ENCODE data around the gene GPX2.

GPX2 gene

DNA sequence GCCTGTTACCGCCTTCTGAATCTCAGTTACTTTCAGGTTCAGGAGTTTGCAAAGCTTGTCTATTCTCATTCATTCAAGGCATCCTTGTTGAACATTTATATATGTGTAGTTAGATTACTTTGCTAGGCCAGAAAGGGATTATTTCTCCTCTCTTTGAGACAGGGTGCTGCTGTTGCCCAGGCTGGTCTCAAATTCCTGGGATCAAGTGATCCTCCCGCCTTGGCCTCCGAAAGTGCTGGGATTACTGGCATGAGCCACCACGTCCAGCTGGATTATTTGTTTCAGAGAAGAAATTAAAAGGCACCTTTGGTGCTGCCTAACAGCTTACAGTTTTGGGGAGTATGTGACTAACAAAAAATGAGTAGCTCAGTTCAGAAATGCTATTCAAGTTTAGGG, 27.5 kb downstream of the GPX2 start:
- H3K27ac ChIP-seq: peak overlapping the region; percentile 75; the same call in 1 of the 2 replicates

DNA sequence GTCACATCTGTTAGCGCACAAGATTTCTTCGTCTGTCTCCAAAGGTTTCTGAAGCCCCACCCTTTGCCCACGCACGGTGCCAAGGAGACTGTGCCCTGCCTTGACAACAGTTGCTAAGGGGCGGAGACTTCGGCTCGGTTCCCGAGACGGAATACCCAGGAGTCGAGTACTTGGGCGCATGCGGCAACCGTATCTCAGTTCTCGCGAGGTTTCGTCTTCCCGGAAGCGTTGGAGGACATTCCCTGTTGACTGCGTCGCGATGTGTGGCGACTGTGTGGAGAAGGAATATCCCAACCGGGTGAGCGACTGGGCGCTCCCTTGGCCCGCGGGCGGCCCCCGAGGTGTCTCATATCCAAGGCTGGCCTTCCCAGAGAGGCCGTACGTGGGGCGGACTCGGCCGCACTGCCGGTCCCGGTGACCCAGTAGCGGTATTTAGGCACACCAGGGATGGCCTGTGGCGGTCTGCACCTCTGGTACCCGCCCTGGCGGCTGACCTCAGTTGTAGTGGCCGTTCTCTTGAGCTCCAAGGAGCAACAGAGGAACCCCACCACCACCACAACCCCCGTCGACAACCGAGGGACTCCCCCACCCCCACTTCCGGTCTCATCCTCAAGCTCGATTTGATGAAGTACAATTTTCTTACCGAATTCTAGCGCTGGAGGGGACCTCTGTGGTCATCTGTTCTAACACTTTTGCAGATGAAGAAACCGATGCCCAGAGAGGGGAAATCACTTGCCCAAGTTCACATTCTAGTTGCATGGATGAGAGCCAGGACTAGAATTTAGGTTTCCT, 28.1 kb downstream of the GPX2 start, which contains the start of gene CHURC1:
TSS of gene CHURC1 (plus strand) at position 219 of the 792 bp plus-strand sequence. CDS start at position 260, 41 bp downstream.
- TF ChIP-seq, protein P1, sequence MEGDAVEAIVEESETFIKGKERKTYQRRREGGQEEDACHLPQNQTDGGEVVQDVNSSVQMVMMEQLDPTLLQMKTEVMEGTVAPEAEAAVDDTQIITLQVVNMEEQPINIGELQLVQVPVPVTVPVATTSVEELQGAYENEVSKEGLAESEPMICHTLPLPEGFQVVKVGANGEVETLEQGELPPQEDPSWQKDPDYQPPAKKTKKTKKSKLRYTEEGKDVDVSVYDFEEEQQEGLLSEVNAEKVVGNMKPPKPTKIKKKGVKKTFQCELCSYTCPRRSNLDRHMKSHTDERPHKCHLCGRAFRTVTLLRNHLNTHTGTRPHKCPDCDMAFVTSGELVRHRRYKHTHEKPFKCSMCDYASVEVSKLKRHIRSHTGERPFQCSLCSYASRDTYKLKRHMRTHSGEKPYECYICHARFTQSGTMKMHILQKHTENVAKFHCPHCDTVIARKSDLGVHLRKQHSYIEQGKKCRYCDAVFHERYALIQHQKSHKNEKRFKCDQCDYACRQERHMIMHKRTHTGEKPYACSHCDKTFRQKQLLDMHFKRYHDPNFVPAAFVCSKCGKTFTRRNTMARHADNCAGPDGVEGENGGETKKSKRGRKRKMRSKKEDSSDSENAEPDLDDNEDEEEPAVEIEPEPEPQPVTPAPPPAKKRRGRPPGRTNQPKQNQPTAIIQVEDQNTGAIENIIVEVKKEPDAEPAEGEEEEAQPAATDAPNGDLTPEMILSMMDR (IDR thresholded peaks at IDR 0.05): no peak
- no peak for TF ChIP-seq ZFX (IDR thresholded peaks at IDR 0.05; ENCODE audit: borderline replicate concordance)
- H3K27ac ChIP-seq: peak within 1 kb of the TSS; percentile 75

More for the DNA sequence above, 27.5 kb downstream of the GPX2 start:
- TF ChIP-seq, protein P1 (IDR thresholded peaks at IDR 0.05): no peak
- TF ChIP-seq ZFX (IDR thresholded peaks at IDR 0.05; ENCODE audit: borderline replicate concordance): no peak

DNA sequence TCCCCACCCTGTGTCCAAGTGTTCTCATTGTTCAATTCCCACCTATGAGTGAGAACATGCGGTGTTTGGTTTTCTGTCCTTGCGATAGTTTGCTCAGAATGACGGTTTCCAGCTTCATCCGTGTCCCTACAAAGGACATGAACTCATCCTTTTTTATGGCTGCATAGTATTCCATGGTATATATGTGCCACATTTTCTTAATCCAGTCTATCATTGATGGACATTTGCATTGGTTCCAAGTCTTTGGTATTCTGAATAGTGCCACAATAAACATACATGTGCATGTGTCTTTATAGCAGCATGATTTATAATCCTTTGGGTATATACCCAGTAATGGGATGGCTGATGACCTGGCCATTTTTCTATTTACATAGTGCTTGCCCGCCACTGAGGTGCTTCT, 29.1 kb downstream of the GPX2 start:
- H3K27ac ChIP-seq: peak overlapping the region; percentile 75

DNA sequence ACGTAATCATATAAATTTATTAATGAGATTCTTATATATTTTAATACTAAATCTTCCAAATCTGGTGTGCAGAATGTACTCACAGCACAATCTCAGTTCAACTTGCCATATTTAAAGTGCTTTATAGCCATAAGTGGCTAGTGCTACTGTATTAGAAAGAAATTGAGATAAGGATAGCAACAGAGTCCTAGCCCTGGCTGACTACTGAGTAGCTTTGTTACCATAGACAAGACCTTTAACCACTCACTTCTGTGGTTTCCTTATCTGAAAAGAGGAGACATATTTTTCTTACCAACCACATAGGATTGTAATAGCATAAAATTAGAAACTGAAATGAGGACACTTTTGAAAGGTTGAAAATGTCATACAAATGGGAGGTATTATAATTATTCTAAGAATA, 30.3 kb downstream of the GPX2 start:
- TF ChIP-seq, protein P1 (IDR thresholded peaks at IDR 0.05): no peak
- no peak for TF ChIP-seq ZFX (IDR thresholded peaks at IDR 0.05; ENCODE audit: borderline replicate concordance)

DNA sequence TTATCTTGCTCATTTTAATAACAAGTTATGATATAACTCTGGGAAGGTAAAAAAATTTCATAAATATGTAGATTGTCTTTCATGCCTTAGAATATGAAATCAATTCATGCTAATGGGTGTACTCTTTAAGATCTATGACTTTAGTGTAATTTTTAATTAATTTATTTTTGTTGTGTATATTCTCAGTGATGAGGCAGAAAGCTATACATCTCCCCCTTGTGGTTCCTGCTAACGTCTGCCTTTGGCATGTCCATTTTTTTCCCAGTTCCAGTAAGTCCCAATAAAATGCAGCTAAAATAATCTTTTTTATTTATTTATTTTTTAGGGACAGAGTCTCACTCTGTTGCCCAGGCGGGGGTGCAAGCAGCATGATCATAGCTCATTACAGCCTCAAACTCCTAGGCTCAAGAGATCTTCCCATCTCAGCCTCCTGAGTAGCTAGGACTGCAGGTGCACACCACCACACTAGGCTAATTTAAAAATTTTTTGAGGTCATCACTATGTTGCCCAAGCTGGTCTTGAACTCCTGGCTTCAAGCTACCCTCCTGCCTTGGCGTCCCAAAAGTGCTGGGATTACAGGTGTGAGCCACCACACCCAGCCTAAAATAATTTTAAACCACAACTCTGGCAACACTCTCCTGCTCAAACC, 31.6 kb downstream of the GPX2 start:
- no peak for TF ChIP-seq ZFX (IDR thresholded peaks at IDR 0.05; ENCODE audit: borderline replicate concordance)
- TF ChIP-seq, protein P1 (IDR thresholded peaks at IDR 0.05): peak; percentile 76
- no peak overlapping the region for H3K27ac ChIP-seq

More for the DNA sequence above, 30.3 kb downstream of the GPX2 start:
- no peak overlapping the region for H3K27ac ChIP-seq

DNA sequence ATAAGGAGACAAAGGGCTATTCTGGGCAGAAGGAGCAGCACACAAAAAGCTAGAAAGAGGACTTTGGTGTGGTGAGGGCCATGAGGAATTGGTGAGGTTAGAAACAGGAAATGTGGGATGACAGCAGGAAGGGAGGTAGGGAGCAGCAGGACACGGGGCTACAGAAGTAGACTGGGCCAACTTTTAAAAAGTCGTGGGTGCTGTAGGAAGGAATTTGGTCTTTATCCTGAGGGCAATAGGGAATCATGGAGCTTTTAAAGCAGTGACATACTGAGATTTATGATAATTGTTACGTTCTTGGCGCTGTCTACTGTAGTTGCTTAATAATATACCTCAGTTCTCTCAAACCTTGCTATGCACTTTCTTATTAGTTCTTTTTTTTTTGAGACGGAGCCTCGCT, 36.5 kb downstream of the GPX2 start:
- TF ChIP-seq, protein P1 (IDR thresholded peaks at IDR 0.05): no peak
- no peak for TF ChIP-seq ZFX (IDR thresholded peaks at IDR 0.05; ENCODE audit: borderline replicate concordance)
- H3K27ac ChIP-seq: no peak overlapping the region

DNA sequence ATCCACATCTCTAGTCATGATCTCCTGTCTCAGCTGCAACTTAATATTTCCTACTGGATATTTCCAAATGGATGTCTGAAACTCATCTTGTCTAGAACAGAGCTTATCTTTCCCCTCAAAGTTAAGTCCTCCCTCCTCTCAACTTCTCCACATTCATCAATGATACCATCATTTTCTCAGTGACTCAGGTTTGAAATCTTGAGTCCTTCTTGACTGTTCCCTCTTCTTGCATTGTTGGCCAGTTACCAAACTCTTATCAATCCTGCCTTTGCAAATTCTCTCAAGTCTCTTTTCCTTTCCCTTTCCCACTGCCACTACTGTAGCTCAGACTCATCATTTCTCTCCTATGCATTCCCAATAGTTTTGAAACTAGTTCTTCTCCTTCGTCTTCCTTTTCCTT, 42.6 kb downstream of the GPX2 start:
- TF ChIP-seq ZFX (IDR thresholded peaks at IDR 0.05; ENCODE audit: borderline replicate concordance): no peak
- TF ChIP-seq, protein P1 (IDR thresholded peaks at IDR 0.05): no peak
- no peak overlapping the region for H3K27ac ChIP-seq

Measured in 22Rv1 (cell line).